Spleen (tissue), 11 donors: Measurements from ENCODE around the gene C14orf180. TPM values are rescaled to one million over a fixed set of nuclear protein-coding genes. Genes with fewer than 3 reads are reported as not detected.

Source experiments
- DNase-seq: peaks from one replicate; pipeline ENCODE4 v3.0.0-alpha.2; 2020
- H3K27ac ChIP-seq, 8 donors: fragments of 200-600 bp; sonication (generic) in 7 of 8; 1 replicate in 4 of 8; 2 replicates in 4 of 8; pipeline versions ENCODE4 v1.5.0 to v1.8.0; 2016 to 2021; ENCODE audit warnings: inconsistent platforms in 4 of 8, mild to moderate bottlenecking in 4 of 8, moderate library complexity in 1 of 8
- H3K27me3 ChIP-seq, 7 donors: fragments of 200-600 bp; sonication (generic) in 6 of 7; replicated peaks in 1 of 7; 1 replicate in 4 of 7; 2 replicates in 3 of 7; pipeline versions ENCODE4 v1.5.0 to v1.8.0; 2016 to 2021; ENCODE audit warnings: inconsistent platforms in 3 of 7, mild to moderate bottlenecking in 1 of 7
- H3K36me3 ChIP-seq, 6 donors: fragments of 200-600 bp; sonication (generic) in 5 of 6; 1 replicate in 4 of 6; 2 replicates in 2 of 6; pipeline versions ENCODE4 v1.5.0 to v1.8.0; 2016 to 2021; ENCODE audit warnings: inconsistent platforms in 2 of 6
- H3K4me1 ChIP-seq, 6 donors: fragments of 200-600 bp; sonication (generic) in 5 of 6; 1 replicate in 3 of 6; 2 replicates in 3 of 6; pipeline versions ENCODE4 v1.5.0 to v1.8.0; 2016 to 2021; ENCODE audit warnings: inconsistent platforms in 3 of 6
- H3K4me3 ChIP-seq, 8 donors: fragments of 200-600 bp; sonication (generic) in 7 of 8; 1 replicate in 4 of 8; 2 replicates in 4 of 8; pipeline versions ENCODE4 v1.5.0 to v1.8.0; 2016 to 2021; ENCODE audit warnings: inconsistent platforms in 4 of 8, mild to moderate bottlenecking in 4 of 8, moderate library complexity in 2 of 8
- H3K9me3 ChIP-seq, 8 donors: fragments of 200-600 bp; sonication (generic) in 7 of 8; 1 replicate in 4 of 8; 2 replicates in 4 of 8; pipeline versions ENCODE4 v1.5.0 to v1.8.0; 2016 to 2021; ENCODE audit warnings: inconsistent platforms in 4 of 8
- CTCF ChIP-seq, 11 experiments: fragments of 200-600 bp in 7 of 11; fragments of 450-650 bp in 4 of 11; sonication (generic) in 4 of 11; IDR thresholded peaks in 8 of 11; conservative IDR thresholded peaks in 3 of 11; 1 replicate in 7 of 11; 2 replicates in 4 of 11; pipeline versions ENCODE4 v1.4.0 to v1.8.0; 2016 to 2021; ENCODE audit warnings: antibody characterized with exemption in 11 of 11, inconsistent platforms in 4 of 11, mild to moderate bottlenecking in 1 of 11
- POLR2A ChIP-seq, 3 donors: fragments of 450-650 bp; IDR thresholded peaks; one replicate each; pipeline ENCODE4 v1.5.1; 2017; ENCODE audit warnings: antibody characterized with exemption in 3 of 3, mild to moderate bottlenecking in 1 of 3
- POLR2AphosphoS5 ChIP-seq, 3 donors: sonication (generic); formaldehyde crosslinking; IDR thresholded peaks; one replicate each; pipeline ENCODE4 v1.5.1; 2017; ENCODE audit warnings: antibody characterized with exemption in 3 of 3
- WGBS, 5 donors: extraction: QIAGEN DNeasy Blood & Tissue Kit in 3 of 5; methylation state at CpG; one replicate each; pipeline versions ENCODE4 v1.1.5 to v1.1.7; 2013 to 2018; 5-methylcytosine and 5-hydroxymethylcytosine counted together
- intact Hi-C: fragments of 100-400 bp; cut with DNase I; formaldehyde crosslinking; loops from one replicate; pipeline ENCODE4 v1.15.0; 2023; ENCODE audit warnings: low total_unique reads
- polyA plus RNA-seq, 3 donors: library from polyadenylated mRNA; stranded (reverse); fragments of 200-250 nt; gene quantifications; one replicate each; pipeline ENCODE4 v1.2.1, GENCODE V29; 2013
- total RNA-seq, 7 donors: library from RNA; depleted of rRNA in 3 of 7; stranded (reverse); fragments of >200 nt in 3 of 7; fragmentation: NEBNext Ultra II Directional in 4 of 7; extraction: Animal tissue kit (Norgen Biotek cat#: 25700) in 4 of 7; gene quantifications; one replicate each; pipeline versions ENCODE4 v1.1.0 to v1.2.1, GENCODE V29; 2016 to 2021
- donor health status: healthy with polysubstance abuse.
- donor health status: DM: no; HTN: no; CAD: no; lungs with moderate emphysema.
- donor health status: DM: no; HTN: no; CAD: no.
- donor health status: Bipolar disorder and iron deficiency.
- donor health status: healthy.
- donor health status: DM: no; HTN: no; CAD: no.
- donor health status: DM: yes; HTN: yes; CAD: no.

C14orf180 gene
- total and polyA plus RNA-seq, 10 donors, result 0.17 to 0.70 (median 0.28) TPM; not detected in 5

GRCh38 chr14:104574978-104575583 lies 4.5 kb upstream of the C14orf180 start:
- intact Hi-C loops, result no loop called here
- H3K27me3 ChIP-seq, result peaks cover 0 to 70% (median 11%) of the 10 kb centered on the region in 7 donors
- no peaks in the 10 kb centered on the region for H3K9me3 ChIP-seq
- DNase-seq, result no peak
- H3K4me1 ChIP-seq, result no peaks in the 10 kb centered on the region
- H3K27ac ChIP-seq, result no peak overlapping the region
- WGBS, 5 donors, result 81 to 93% (median 86%) methylated on average over 18 to 31 of the region's 31 CpGs
- H3K4me3 ChIP-seq, result no peak overlapping the region
- no peak for TF ChIP-seq POLR2AphosphoS5 (IDR thresholded peaks at IDR 0.05)
- TF ChIP-seq CTCF (IDR thresholded peaks at IDR 0.05 in 8 of 11, conservative IDR thresholded peaks at IDR 0.05 in 3 of 11), result no peak
- TF ChIP-seq POLR2A (IDR thresholded peaks at IDR 0.05), result no peak
- no peaks in the 10 kb centered on the region for H3K36me3 ChIP-seq

- Histone ChIP-seq H3K4me3 (no peak overlapping the region), H3K27ac (no peak overlapping the region), H3K36me3 (no peaks in the 10 kb centered on the region), H3K9me3 (no peaks in the 10 kb centered on the region), H3K27me3 (peaks cover 0 to 77% (median 11%) of the 10 kb centered on the region in 7 donors), H3K4me1 (no peaks in the 10 kb centered on the region)
- WGBS, 5 donors, result 65 to 73% (median 69%) methylated on average over 8 to 16 of the region's 16 CpGs
- intact Hi-C loops, result no loop called here
- no peak for DNase-seq
- no peak for TF ChIP-seq CTCF (IDR thresholded peaks at IDR 0.05 in 8 of 11, conservative IDR thresholded peaks at IDR 0.05 in 3 of 11)
Observed at GRCh38 chr14:104576232-104576969, 3.2 kb upstream of the C14orf180 start.

GRCh38 chr14:104576970-104577332 lies 2.6 kb upstream of the C14orf180 start:
- H3K4me1 ChIP-seq, result no peaks in the 10 kb centered on the region
- intact Hi-C loops, result no loop called here

More at GRCh38 chr14:104576970-104577332, 2.6 kb upstream of the C14orf180 start:
- TF ChIP-seq CTCF (IDR thresholded peaks at IDR 0.05 in 8 of 11, conservative IDR thresholded peaks at IDR 0.05 in 3 of 11) (no peak), POLR2AphosphoS5 (IDR thresholded peaks at IDR 0.05) (no peak), POLR2A (IDR thresholded peaks at IDR 0.05) (no peak)
- WGBS, 5 donors, result 61 to 82% (median 69%) methylated on average over 7 to 9 of the region's 9 CpGs
- Histone ChIP-seq H3K27me3 (peaks cover 0 to 77% (median 11%) of the 10 kb centered on the region in 7 donors), H3K27ac (no peak overlapping the region), H3K36me3 (no peaks in the 10 kb centered on the region), H3K9me3 (no peaks in the 10 kb centered on the region), H3K4me3 (no peak overlapping the region)
- DNase-seq, result no peak
